Stimulated activated CD4-positive, alpha-beta T cell treated with anti-CD3 and anti-CD28 coated beads, Interleukin-1b, Interleukin-23, amount 100 ng/mL, for 4 hours (primary cell): ENCODE data around the gene ASCC1.

Experiments used
- DNase-seq, 2 donors: peaks; one replicate each; pipeline ENCODE4 v3.0.0-alpha.2; 2020; ENCODE audit warnings: low read depth in 2 of 2

Gene ASCC1

DNA sequence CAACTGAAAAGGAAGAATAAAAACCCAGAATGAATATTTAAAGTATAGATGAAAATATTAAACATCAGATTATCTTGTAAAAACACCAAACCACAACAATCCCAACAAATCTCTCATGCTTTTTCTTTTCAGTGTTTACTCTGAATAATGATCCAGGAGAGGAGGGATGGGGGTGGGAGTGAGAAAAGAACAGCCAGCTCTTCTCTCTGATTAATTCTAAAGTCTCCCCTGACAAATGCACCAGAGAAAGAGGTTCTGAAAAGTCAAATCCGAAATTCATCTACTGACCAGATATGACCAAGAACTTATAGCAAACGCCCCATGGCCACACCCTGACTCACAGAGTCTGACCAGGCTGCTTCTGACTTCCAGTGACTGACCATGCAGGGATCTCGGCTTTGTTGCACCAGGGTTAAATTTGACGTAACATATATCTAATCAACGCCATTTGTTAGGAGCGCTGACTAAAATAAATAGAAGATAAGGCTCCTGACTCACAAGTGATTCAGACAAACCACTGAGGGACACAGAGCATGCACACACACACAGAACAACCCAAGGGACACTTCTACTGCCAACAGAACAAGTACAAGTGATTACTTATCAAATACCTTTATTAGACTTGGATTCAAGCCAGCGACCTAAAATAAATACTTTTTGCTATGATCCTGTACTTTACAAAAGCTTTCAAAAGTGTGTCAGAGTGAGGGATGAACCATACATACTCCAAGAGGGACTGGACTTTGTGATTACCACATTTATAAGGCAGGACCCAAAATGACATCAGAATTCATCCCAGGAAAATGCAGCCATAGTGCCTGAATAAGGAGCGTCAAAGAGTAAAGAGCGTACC lies 118.4 kb downstream of the ASCC1 start:
- DNase-seq: no peak

DNA sequence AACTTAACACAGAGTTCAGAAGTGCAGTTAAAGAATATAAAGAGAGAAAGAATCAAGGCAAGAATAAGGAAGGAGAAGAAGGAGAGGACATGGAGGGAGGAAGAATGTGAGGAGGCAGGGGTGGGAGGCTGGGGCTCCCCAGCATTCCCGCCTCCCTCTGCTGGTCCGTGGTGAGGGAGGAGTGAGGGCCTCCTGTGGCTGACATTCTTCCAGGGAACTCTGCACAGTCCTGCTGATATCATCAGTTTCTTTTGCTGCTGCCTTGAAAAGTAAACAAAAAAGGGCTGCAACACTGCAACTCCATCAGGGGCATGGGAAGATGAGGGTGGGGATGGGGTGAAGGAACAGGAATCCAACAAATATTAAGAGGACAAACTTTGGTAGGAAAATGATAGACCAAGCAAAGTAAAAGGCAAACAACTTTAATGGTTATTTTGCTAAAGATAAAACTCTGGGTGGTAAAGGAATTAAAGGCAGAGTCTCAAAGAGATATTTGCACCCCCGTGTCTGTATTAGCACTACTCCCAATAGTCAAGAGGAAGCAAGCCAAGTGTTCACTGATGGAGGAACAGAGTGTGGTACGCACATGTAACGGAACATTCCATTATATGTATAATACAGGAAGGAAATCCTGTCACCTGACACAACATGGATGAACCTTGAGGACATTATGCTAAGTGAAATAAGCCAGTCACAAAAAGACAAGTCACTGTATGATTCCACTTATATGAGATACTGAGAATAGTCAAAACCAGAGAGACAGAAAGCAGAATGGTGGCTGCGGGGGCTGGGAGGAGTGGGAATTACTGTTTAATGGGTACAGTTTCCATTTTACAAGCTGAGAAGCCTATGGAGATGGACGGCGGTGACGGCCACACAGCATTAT lies 119.7 kb downstream of the ASCC1 start:
- DNase-seq: no peak

DNA sequence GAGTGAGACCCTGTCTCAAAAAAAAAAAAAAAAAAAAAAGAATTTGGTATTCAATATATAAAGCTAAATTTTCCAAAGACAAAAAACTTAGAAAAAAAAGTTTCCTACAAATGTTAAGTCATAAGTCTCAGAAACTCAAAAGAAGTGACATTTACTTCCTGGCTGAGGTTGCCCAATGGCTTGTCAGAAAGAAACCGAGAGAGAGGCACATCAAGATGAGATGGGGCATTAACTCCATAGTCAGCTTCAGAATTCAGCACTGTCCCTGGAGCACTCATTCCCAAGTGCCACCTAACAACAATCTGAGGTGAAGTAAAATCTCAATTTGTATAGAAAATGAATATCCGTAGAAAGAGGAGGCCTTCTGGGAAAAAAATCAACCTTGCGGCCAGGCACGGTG lies 120.9 kb downstream of the ASCC1 start:
- no peak for DNase-seq

DNA sequence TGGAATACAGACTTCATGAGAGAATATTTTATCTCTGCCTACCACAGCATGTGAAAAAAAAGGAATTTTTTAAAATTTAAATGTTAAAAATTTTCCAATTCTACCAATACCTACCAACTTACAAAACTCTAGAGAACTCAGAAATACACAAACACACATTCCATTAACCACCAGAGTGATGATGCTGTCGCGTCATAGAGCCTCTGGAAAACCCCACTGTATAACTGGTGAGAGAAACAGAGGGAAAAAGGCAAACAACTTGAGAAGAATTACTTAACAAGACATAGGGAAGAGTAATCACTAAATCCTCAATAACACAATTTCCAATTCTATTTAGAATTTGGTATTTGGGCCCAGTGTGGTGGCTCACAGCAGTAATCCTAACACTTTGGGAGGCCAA lies 121.5 kb downstream of the ASCC1 start:
- DNase-seq: no peak

DNA sequence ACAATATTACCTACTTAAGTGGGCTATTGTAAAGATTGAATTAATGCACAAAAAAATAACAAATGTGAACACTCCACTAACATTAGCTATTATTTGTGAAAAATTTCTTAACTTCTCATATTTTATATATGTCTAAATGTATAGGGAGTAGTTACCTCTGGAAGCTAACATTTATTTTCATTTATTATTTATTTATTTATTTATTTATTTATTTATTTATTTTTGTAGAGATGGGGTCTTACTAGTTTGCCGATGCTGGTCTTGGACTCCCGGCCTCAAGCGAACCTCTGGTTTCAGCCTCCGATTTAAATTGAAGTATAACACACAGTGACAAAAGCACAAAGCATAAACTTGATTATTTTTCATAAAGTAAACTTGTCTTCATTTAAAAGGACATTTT lies 122.6 kb downstream of the ASCC1 start:
- DNase-seq: no peak

DNA sequence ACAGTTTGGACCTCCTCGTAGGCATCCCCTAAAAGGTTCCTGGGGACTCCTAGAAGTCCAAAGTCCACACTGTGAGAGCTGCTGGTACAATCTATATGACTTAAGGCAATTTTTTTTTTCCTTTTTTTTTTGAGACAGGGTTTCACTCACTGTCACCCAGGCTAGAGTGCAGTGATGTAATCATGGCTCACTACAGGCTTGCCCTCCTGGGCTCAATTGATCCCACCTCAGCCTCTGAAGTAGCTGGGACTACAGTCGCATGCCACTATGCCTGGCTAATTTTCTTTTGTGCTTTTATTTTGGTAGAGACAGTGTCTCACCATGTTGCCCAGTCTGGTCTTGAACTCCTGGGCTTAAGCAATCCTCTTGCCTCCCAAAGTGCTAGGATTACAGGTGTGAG lies 123.1 kb downstream of the ASCC1 start:
- no peak for DNase-seq

DNA sequence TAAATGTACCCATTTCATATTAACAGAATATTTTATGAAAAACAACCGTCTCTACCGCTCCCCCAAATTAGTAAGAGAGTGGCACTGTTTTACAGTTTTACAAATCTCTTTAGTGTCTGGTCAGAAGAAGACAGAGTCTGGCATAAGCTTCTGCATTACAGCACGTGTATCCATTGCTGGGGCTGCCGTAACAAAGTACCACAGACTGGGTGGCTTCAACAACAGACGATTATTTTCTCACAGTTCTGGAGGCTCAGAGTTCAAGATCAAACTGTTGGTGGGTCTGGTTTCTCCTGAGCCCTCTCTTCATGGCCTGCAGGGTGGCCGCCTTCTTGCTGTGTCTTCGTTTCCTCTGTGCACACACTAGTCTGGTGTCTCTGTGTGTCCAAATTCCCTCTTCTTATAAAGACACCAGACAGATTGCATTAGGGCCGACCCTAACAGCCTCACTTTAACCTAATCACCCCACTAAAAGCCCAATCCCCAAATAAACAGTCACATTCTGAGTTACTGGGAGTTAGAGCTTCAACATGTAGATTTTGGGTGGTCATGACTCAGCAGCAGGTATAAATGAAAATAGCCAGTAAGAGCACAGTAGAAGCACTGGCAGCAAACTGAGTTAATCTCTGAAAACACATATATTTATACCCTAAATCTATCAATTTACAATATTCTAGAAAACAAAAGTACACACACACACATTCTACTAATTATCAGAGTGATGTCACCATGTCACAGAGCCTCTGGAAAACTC lies 123.7 kb downstream of the ASCC1 start:
- DNase-seq: no peak

DNA sequence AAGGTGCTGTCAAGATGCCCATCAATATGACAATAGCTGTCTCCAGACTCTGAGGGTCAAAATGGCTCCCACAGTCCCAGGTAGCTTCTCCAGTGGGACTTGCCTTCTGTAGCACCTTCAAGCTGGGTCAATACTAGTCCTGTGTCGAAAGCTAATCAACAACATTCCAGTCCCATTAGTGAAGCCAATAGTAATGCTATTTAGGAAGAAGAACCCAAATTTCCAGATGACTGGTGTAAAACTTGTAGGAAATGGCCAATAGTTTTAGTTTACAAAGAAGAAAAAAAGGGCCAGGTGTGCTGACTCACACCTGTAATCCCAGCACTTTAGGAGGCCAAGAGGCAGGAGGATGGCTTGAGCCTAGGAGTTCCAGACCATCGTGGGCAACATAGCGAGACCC lies 125.8 kb downstream of the ASCC1 start:
- no peak for DNase-seq

DNA sequence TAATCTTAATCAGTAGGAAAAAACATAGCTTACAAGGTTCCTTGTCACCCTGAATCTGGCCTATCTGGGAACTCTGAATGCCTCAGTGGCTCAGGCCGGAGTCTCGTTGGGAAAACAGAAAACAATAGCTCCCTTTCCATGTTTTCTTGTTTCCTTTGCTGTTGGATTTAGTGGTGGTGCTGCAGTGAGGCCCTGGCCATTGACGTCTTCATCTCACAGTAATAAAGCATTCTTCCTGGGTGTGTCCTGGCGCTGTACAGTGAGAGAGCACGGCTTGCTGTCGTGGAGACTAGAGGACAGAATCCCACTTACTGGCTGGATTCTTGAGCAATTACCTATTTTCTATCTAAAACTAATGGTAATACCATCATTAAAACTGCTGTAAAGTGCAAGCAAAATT lies 126.5 kb downstream of the ASCC1 start:
- DNase-seq: no peak

DNA sequence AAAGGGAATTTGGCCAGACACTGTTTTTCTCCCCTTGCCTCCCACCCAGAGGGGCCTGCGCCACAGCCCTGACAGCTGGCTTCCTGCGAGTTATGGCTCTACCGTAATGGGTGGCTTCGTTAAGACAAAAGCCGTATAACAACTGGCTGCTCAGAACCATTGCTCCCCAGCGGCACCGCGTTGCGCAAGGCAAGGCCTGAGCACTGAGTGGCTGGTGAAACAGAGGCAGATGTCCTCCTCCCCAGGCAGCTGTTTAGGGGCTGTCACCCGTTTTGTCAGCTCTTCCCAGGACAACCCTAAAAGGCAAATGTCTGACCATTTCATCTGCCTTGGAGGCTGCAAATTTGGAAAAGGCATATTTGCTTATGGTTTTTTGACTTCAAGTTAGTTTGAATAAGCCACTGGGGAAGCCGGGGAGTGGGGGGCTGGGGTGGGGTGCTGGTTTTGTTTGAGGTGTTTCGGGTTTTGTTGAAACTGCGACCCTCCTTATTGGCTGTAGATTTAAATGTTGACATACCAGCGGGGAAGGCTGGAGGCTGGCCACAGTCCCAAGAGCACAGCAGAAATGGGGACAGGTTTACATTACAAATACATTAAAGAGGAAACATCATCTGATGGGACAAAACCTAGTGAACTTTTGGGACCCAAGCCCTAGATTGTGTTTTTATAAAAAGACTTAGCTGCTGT lies 127.0 kb downstream of the ASCC1 start:
- peak; percentile 22 to 45 for DNase-seq

DNA sequence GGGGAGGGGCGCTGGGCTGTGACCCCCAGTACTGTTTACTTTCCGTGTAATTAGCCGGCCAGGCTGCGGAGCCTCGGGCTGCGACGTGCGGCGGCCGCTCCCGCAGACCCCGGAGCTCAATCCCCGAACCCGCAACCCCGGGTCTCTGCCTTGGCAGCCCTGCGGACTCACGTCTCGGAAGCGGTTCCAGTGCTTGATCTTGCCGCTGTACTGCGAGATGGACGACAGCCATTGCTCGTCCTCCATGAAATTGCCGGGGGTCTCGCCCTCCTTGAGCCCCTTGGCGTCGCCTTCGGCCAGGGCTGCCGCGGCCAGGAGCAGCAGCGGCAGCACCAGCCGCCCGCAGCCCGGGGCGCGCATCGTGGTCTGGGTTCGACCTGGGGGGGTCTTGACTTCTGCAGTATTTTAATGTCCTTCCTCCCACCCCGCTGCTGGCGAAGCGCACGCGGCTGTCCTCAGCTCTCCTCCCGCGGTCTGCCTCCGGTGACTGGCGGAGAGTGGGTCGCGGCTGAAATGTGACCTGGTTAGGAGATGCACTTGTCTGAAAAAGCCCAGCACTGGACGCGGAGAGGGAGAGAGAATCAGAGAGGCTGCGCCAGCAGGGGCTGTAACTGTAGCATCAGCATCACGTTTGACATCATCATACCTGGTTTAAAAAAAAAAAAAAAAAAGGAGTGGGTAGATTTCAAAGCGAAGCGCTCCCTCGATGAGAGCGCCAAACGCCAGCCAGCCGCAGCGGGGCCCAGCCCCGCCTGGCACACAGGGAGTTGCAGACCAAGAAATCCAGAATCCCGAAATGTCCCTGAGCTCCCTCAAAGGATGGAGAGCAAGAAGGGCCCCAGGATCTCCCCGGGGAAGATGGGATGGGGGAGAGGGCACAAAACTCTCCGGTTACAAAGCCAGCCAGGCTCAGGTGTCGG lies 127.8 kb downstream of the ASCC1 start, which contains the start of gene SPOCK2:
Gene SPOCK2, minus strand, starts transcription at position 583 of the 920 bp plus-strand sequence. Its CDS starts 223 bp downstream, at position 360.
- peak; percentile 41 to 47 for DNase-seq

DNA sequence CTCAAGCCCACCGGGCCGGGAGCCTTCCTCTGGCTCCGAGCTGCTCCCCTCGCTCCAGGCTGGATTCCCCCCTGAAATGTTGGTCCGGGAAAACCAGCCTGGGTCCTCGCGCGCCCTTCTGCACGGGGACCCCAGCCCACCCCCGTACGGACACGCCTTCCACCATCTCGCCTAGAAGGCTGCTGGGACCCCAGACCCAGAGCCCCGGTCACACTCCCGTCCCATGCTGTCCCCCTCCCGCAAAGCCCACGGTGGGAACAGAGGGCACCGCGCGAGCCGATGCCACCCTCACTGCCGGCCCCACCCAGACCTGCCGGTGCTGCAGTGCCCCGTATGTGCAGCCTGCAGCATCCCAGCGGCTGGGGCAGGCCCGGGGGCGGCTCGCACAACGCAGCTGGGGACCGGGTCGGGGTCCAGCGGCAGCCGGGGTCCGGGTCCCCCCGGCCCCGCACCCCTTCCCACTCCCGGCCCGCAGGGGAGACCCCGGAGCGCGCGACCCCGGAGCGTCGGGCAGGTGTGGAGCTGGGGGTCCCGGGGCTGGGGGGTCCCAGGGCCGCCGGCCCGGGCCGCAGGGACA lies 128.6 kb downstream of the ASCC1 start:
- DNase-seq: peak; percentile 26 to 42

DNA sequence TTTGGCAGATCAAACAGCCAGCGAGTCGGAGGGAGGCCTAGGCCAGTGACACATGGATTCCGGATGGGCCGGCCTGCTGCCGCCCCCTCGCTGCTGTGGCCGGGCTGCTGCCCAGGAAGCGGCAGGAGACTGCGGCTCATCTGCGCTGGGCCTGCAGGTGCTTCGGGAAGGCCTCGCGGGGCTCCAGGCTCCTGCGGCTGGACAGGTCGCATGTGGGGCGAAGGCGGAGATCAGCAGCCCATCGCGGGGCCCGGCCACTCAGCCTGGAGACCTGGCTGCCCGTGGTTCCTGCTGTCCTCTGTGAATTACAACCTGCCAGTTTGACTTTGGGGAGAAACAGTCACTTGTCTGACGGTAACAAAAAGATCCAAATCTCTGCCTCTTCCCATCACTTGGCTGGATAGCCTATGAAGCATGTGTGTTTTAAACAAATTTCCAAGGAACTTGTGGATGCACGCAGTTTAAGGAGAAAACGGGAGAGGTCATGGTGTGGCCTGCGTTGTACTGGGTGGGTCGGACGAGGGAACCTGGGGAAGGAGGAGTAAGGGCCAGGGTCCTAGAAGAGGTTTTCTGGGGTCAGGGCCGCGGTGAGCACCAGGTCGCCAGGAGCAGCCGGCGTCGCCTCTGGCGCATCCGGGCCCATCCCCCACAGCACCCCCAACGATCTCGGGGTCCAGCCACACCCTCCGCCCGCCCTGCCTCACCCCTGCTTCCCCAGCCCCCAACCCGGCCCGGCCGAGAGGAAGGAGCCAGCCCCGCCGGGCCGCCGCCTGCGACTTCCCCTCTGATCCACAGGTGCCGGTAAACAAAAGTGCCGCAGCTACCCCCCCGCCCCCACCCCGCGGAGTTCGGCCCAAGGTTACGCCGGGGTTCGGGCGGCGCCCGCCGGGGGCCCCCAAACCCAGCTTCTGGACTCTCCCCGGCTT lies 129.3 kb downstream of the ASCC1 start:
- peak; percentile 38 to 53 for DNase-seq

DNA sequence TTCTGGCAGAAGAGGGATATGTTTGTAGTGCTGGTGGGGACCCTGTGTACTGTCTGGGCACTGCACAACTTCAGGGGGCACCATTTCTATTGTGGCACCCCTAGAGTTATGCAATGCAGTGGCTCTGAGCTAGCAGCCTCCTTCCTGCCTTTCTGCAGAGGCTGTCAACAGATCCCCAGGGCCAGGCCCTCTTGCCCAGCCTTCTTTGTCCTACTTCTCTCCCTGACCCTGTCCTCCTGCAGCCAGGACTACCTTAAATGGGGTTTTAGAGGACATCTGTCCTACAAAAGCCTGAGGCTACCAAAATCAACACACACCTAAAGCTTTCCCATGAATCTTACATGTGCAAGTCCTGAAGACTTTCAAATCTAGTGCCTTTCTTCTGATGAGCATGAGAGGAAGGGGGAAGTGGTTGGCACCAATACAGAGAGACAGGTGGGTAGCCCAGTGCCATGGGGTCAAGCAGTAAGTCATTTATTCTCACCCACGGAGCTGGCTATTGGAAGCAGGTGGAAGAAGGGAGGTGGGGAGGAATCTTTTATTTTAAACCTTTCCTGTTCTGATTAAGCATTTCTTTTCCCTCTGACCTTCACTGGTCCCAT lies 130.1 kb downstream of the ASCC1 start:
- DNase-seq: no peak

DNA sequence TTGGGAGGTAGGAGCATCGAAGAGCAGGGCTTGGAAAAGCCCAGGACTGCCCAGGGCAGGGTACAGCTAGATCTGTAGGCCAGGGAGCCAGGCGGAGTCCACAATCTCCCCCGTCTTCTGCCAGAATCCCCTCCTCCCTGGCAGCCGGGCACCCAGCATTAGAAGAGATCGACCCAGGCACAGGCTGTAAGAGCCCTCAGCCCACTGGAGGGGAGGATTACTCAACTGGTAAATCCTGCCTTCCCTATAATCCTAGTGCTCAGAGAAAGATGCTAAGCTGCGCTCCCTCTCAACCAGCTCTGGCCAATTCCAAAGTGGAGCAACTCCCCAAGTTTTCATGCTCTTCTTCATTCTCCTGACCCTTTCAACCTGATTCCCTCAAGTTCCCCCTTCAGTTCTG lies 130.9 kb downstream of the ASCC1 start:
- no peak for DNase-seq

DNA sequence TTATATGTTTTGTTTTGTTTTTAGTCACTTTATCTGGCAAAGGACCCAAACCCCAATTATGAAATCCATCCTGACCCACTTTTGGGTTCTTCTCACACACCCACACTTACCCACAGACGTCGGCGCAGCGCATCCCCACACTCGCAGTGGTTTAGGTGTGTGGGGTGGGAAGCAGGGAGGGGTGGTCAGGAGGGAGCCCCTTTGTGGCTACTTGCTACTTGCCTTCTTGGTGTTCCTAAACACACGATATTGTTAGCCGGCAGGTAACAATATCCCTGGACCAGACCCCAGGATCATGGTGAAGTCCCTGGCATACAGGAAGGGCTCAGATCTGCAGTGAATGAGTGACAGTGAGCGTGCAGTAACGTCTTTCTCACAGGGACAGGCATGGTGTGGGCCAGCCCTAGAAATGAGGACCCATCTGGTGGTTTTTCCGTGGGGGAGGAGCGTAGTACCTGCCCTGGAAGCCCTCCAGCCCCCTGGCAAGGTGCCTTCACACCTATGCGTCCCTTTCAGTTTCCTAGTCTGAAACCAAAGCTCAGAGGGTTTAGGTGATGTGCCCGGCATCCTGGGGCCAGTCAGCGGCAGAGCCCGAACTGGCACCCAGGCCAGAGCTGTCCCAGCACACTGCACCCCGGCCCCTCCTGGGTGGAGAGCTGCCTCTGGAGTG lies 132.2 kb downstream of the ASCC1 start:
- DNase-seq: peak; percentile 53 to 54

DNA sequence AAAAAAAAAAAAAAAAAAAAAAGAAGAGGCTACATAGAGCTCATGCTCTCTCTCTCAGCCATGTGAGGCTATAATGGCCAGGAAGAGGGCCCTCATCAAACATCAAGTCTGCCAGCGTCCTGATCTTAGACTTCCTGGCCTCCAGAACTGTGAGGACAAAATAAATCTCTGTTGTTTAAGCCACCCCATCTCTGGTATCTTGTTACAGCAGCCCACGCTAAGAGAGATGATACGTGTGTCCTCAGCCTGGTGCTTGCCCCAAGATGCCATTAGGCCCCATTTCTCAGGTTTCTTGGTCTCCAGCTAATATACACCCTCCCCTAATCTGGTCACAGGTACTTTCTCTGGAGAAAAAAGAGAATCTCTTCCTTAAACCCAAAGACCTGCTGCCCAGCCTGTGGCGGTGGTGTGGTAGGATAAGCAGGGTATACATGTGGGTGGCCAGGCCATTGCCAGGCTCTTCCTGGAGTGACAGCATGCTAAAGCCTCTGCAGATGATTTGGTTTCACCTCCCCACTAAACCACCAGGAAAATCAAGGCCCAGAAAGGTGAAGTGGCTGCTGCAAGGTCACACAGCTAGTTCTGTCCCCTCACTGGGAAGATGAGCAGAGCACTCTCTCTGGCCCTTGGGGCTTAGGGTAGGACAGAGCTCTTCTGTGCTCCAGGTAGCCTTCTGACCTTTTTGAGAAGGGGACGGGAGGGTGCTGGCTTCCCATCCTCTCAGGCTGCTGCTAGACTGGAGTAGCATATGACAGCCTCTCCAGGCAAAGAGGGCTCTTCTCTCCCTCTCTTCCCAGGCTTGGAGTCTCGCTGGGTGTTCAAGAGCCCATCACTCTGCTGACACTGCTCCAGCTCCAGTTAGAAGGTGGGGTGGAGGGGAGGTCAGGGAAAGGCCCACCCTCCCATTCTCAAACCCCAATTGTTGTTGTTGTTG lies 133.0 kb downstream of the ASCC1 start:
- DNase-seq: no peak
